ENCODE measurements around the gene BRK1. TPM values are rescaled to one million over a fixed set of nuclear protein-coding genes. Genes with fewer than 3 reads are reported as not detected.
"Not testable (repeated sequence)": the region's sequence is repeated elsewhere in the genome, so short reads cannot be mapped to it uniquely, and the experiment has no call there.

Gene BRK1
- total RNA-seq, 1 experiment from 2014 or later: 78.5 TPM

DNA sequence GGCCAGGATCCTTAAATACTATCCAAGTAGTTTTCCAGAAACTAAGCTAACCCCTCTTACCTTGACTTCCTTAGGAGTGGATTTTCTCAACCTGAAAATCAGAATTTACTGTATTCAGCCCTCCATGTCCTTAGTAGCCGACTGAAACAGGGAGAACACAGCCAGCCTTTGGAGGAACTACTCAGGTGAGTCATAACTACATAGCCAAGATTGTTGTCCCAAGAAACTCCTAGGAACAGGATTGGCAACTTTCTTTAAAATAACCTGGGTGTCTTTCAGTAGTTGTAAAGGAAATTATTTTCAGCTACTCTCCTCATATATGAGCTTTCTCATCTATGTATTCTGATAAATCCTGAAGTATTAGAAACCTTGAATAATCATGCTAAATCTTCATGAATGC lies 29.7 kb upstream of the BRK1 start:
- POLR2A ChIA-PET: no interaction called here
- intact Hi-C loops (cut with micrococcal nuclease): no loop called here
- no peak overlapping the region for H3K4me3 Mint-ChIP-seq (ENCODE audit: unreplicated experiment)
- H3K27me3 Mint-ChIP-seq (ENCODE audit: insufficient read depth, unreplicated experiment): no peaks in the 10 kb centered on the region
- no peaks in the 10 kb centered on the region for H3K9me3 Mint-ChIP-seq (ENCODE audit: unreplicated experiment)
- CTCF ChIA-PET: interaction anchor here (0.6 to 1.1 kb wide), 3 partner anchors 13 to 437 kb away, joined by 3 read pairs; no protein-coding TSS in a partner anchor
- no peak for DNase-seq (ENCODE audit: unreplicated experiment)
- H3K27ac Mint-ChIP-seq (ENCODE audit: low read depth, unreplicated experiment): no peak overlapping the region
- BruUV-seq (replicated peaks): no TSS peak
- H3K36me3 Mint-ChIP-seq (ENCODE audit: insufficient read depth, unreplicated experiment): peaks cover 23% of the 10 kb centered on the region
- TF ChIP-seq, protein P1, sequence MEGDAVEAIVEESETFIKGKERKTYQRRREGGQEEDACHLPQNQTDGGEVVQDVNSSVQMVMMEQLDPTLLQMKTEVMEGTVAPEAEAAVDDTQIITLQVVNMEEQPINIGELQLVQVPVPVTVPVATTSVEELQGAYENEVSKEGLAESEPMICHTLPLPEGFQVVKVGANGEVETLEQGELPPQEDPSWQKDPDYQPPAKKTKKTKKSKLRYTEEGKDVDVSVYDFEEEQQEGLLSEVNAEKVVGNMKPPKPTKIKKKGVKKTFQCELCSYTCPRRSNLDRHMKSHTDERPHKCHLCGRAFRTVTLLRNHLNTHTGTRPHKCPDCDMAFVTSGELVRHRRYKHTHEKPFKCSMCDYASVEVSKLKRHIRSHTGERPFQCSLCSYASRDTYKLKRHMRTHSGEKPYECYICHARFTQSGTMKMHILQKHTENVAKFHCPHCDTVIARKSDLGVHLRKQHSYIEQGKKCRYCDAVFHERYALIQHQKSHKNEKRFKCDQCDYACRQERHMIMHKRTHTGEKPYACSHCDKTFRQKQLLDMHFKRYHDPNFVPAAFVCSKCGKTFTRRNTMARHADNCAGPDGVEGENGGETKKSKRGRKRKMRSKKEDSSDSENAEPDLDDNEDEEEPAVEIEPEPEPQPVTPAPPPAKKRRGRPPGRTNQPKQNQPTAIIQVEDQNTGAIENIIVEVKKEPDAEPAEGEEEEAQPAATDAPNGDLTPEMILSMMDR (IDR thresholded peaks at IDR 0.05; ENCODE audit: unreplicated experiment): no peak
- H3K4me1 Mint-ChIP-seq (ENCODE audit: insufficient read depth, unreplicated experiment): no peaks in the 10 kb centered on the region

DNA sequence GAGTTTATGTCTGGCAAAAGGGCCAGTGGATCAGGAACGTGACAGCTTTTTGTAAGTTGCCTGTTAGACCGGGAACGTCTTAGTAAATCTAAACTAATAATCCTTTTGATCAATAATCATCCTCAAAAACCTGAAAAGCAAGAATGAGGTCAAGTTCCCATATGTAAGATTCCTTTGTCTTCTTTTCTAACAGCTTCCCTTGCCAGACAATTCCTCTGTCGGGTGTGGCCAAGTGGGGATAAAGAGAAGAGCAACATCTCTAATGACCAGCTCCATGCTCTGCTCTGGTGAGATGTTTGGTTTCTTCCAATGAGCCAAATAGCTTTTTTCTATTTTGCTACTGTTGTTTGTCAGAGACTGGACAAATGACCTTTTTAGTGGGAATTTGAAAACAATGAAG lies 27.2 kb upstream of the BRK1 start:
- intact Hi-C loops (cut with micrococcal nuclease): no loop called here
- no peaks in the 10 kb centered on the region for H3K4me1 Mint-ChIP-seq (ENCODE audit: insufficient read depth, unreplicated experiment)
- no peaks in the 10 kb centered on the region for H3K9me3 Mint-ChIP-seq (ENCODE audit: unreplicated experiment)
- H3K36me3 Mint-ChIP-seq (ENCODE audit: insufficient read depth, unreplicated experiment): peaks cover 26% of the 10 kb centered on the region
- no peaks in the 10 kb centered on the region for H3K27me3 Mint-ChIP-seq (ENCODE audit: insufficient read depth, unreplicated experiment)
- DNase-seq (ENCODE audit: unreplicated experiment): no peak
- TF ChIP-seq, protein P1 (IDR thresholded peaks at IDR 0.05; ENCODE audit: unreplicated experiment): no peak
- ChIA-PET POLR2A (interaction anchor here (1.0 to 1.2 kb wide), 2 partner anchors 13 to 118 kb away, joined by 4 read pairs; no protein-coding TSS in a partner anchor), CTCF (interaction anchor here (0.7 to 0.8 kb wide), 2 partner anchors 11 to 142 kb away, joined by 3 to 5 read pairs; no protein-coding TSS in a partner anchor)
- H3K4me3 Mint-ChIP-seq (ENCODE audit: unreplicated experiment): no peak overlapping the region
- no TSS peak for BruUV-seq (replicated peaks)
- H3K27ac Mint-ChIP-seq (ENCODE audit: low read depth, unreplicated experiment): no peak overlapping the region

DNA sequence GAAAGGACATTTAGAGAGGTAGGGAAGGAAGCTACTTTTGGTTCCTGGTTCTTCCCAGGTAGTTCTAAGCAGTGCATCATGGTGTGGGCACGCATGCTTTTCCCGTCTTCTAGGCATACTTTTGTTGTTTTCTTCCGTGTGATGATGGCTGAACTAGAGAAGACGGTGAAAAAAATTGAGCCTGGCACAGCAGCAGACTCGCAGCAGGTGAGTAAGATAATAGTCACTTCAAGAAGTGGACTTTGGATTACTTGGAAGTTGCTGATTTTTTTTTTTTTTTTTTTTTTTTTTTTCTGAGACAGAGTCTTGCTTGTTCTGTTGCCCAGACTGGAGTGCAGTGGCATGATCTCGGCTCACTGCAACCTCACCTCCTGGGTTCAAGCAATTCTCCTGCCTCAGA lies 25.3 kb upstream of the BRK1 start:
- CTCF ChIA-PET: interaction anchor here (0.5 kb wide), 1 partner anchor 11 kb away, joined by 3 read pairs; no protein-coding TSS in a partner anchor
- no peak overlapping the region for H3K27ac Mint-ChIP-seq (ENCODE audit: low read depth, unreplicated experiment)
- H3K36me3 Mint-ChIP-seq (ENCODE audit: insufficient read depth, unreplicated experiment): peaks cover 22% of the 10 kb centered on the region
- H3K4me3 Mint-ChIP-seq (ENCODE audit: unreplicated experiment): no peak overlapping the region
- no TSS peak for BruUV-seq (replicated peaks)
- TF ChIP-seq, protein P1 (IDR thresholded peaks at IDR 0.05; ENCODE audit: unreplicated experiment): no peak
- no peaks in the 10 kb centered on the region for H3K4me1 Mint-ChIP-seq (ENCODE audit: insufficient read depth, unreplicated experiment)
- no peaks in the 10 kb centered on the region for H3K9me3 Mint-ChIP-seq (ENCODE audit: unreplicated experiment)
- no peak for DNase-seq (ENCODE audit: unreplicated experiment)
- H3K27me3 Mint-ChIP-seq (ENCODE audit: insufficient read depth, unreplicated experiment): no peaks in the 10 kb centered on the region
- POLR2A ChIA-PET: no interaction called here
- intact Hi-C loops (cut with micrococcal nuclease): no loop called here

DNA sequence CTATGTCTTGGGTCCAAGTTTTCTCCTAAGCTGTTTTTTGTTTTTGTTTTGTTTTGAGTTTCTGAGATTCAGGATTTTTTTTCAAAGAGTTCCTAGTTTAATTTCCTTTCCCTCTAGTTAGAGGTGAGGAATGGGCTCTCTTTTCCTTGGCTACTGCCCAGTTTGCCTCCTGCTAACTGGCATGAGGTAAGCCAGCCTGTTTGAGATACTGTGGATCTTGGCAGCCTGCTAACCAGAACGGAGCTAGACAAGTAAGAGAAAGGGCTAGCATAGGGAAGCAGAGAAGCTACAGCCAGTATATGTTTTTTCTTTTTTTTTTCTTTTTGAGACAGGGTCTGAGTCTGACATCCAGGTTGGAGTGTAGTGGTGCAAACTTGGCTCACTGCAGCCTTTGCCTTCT lies 24.7 kb upstream of the BRK1 start:
- H3K9me3 Mint-ChIP-seq (ENCODE audit: unreplicated experiment); H3K4me3 Mint-ChIP-seq (ENCODE audit: unreplicated experiment); CTCF ChIA-PET; H3K4me1 Mint-ChIP-seq (ENCODE audit: insufficient read depth, unreplicated experiment); BruUV-seq (replicated peaks); H3K27ac Mint-ChIP-seq (ENCODE audit: low read depth, unreplicated experiment); H3K27me3 Mint-ChIP-seq (ENCODE audit: insufficient read depth, unreplicated experiment); DNase-seq (ENCODE audit: unreplicated experiment); intact Hi-C loops (cut with micrococcal nuclease); POLR2A ChIA-PET: not testable (repeated sequence)
- peaks cover 22% of the 10 kb centered on the region for H3K36me3 Mint-ChIP-seq (ENCODE audit: insufficient read depth, unreplicated experiment)

DNA sequence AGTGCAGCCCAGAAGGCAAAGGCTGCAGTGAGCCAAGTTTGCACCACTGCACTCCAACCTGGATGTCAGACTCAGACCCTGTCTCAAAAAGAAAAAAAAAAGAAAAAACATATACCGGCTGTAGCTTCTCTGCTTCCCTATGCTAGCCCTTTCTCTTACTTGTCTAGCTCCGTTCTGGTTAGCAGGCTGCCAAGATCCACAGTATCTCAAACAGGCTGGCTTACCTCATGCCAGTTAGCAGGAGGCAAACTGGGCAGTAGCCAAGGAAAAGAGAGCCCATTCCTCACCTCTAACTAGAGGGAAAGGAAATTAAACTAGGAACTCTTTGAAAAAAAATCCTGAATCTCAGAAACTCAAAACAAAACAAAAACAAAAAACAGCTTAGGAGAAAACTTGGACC lies 24.1 kb upstream of the BRK1 start:
- H3K27ac Mint-ChIP-seq (ENCODE audit: low read depth, unreplicated experiment); DNase-seq (ENCODE audit: unreplicated experiment); POLR2A ChIA-PET; H3K27me3 Mint-ChIP-seq (ENCODE audit: insufficient read depth, unreplicated experiment); H3K9me3 Mint-ChIP-seq (ENCODE audit: unreplicated experiment); CTCF ChIA-PET; BruUV-seq (replicated peaks); H3K4me1 Mint-ChIP-seq (ENCODE audit: insufficient read depth, unreplicated experiment); intact Hi-C loops (cut with micrococcal nuclease); H3K4me3 Mint-ChIP-seq (ENCODE audit: unreplicated experiment): not testable (repeated sequence)
- H3K36me3 Mint-ChIP-seq (ENCODE audit: insufficient read depth, unreplicated experiment): peaks cover 20% of the 10 kb centered on the region

Data from MCF 10A (cell line).